GM23338 (cell line): ENCODE results near the gene RPL37A. TPM values are rescaled to one million over a fixed set of nuclear protein-coding genes. Genes with fewer than 3 reads are reported as not detected.

Experiments used
- ATAC-seq: fragments of 200-7000 bp; cut with Tn5 transposase; 3 replicates; pipeline ENCODE4 v1.9.1; 2020
- DNase-seq: peaks from one replicate; pipeline ENCODE4 v3.0.0-alpha.2; 2015; ENCODE audit warnings: low spot score
- H2AFZ ChIP-seq: fragments of 200-600 bp; sonication (generic); 2 replicates; pipeline ENCODE4 v1.8.0; 2016; ENCODE audit warnings: antibody characterized with exemption, mild to moderate bottlenecking, moderate library complexity
- H3F3A ChIP-seq: fragments of 200-600 bp; sonication (generic); replicated peaks from 2 replicates; pipeline ENCODE4 v1.8.0; 2017; ENCODE audit warnings: antibody characterized with exemption, mixed run types, low read depth
- H3K27ac ChIP-seq: fragments of 200-600 bp; sonication (generic); 2 replicates; pipeline ENCODE4 v1.6.1; 2016; ENCODE audit warnings: low read depth
- H3K27me3 ChIP-seq: fragments of 200-600 bp; sonication (generic); 2 replicates; pipeline ENCODE4 v1.8.0; 2016; ENCODE audit warnings: mild to moderate bottlenecking, mixed run types, moderate library complexity; ENCODE audit not compliant: insufficient read depth
- H3K36me3 ChIP-seq: fragments of 200-600 bp; sonication (generic); 2 replicates; pipeline ENCODE4 v1.8.0; 2016; ENCODE audit warnings: mild to moderate bottlenecking; ENCODE audit not compliant: insufficient read depth
- H3K4me1 ChIP-seq: fragments of 200-600 bp; sonication (generic); 2 replicates; pipeline ENCODE4 v1.8.0; 2016; ENCODE audit warnings: mild to moderate bottlenecking, moderate library complexity; ENCODE audit not compliant: insufficient read depth
- H3K4me2 ChIP-seq: fragments of 200-600 bp; sonication (generic); 2 replicates; pipeline ENCODE4 v1.7.1; 2017; ENCODE audit warnings: mixed run types
- H3K4me3 ChIP-seq: fragments of 200-600 bp; sonication (generic); 2 replicates; pipeline ENCODE4 v1.6.1; 2016; ENCODE audit warnings: mixed run types
- H3K79me2 ChIP-seq: fragments of 200-600 bp; sonication (generic); replicated peaks from 2 replicates; pipeline ENCODE4 v1.8.0; 2017; ENCODE audit warnings: mild to moderate bottlenecking; ENCODE audit not compliant: insufficient read depth
- H3K9me2 ChIP-seq: fragments of 200-600 bp; sonication (generic); 2 replicates; pipeline ENCODE4 v1.8.0; 2017; ENCODE audit not compliant: insufficient read depth
- H4K20me1 ChIP-seq: fragments of 200-600 bp; sonication (generic); replicated peaks from 2 replicates; pipeline ENCODE4 v1.8.0; 2017; ENCODE audit warnings: mild to moderate bottlenecking; ENCODE audit not compliant: insufficient read depth
- H3K27ac Mint-ChIP-seq: 2 replicates; pipeline ENCODE4 v1.8.0; 2020; ENCODE audit warnings: inconsistent platforms, mild to moderate bottlenecking, moderate library complexity, mixed read lengths
- H3K27me3 Mint-ChIP-seq: 3 replicates; pipeline ENCODE4 v1.8.0; 2022; ENCODE audit warnings: low read depth, mild to moderate bottlenecking, moderate library complexity, mixed read lengths, inconsistent platforms; ENCODE audit not compliant: insufficient read depth, poor library complexity
- H3K36me3 Mint-ChIP-seq: 3 replicates; pipeline ENCODE4 v1.8.0; 2021; ENCODE audit warnings: low read depth, mild to moderate bottlenecking, inconsistent platforms, moderate library complexity, mixed read lengths
- H3K4me1 Mint-ChIP-seq: 3 replicates; pipeline ENCODE4 v1.8.0; 2020; ENCODE audit warnings: mild to moderate bottlenecking, inconsistent platforms, mixed read lengths
- H3K4me3 Mint-ChIP-seq: 3 replicates; pipeline ENCODE4 v1.8.0; 2021; ENCODE audit warnings: moderate library complexity, mild to moderate bottlenecking, inconsistent platforms, mixed read lengths
- H3K9me3 Mint-ChIP-seq: 3 replicates; pipeline ENCODE4 v1.8.0; 2020; ENCODE audit warnings: moderate library complexity, mild to moderate bottlenecking, inconsistent platforms, mixed read lengths
- EZH2 ChIP-seq: fragments of 200-600 bp; sonication (generic); IDR thresholded peaks from one replicate; pipeline ENCODE4 v1.8.0; 2017; ENCODE audit warnings: antibody characterized with exemption, mild to moderate bottlenecking, low read depth; ENCODE audit not compliant: unreplicated experiment
- EZH2phosphoT487 ChIP-seq: fragments of 200-600 bp; sonication (generic); IDR thresholded peaks from one replicate; pipeline ENCODE4 v1.8.1; 2018; ENCODE audit warnings: antibody characterized with exemption; ENCODE audit not compliant: unreplicated experiment
- JUNB ChIP-seq: IDR thresholded peaks from one replicate; pipeline ENCODE4 v1.6.1; 2016; ENCODE audit warnings: antibody characterized with exemption; ENCODE audit not compliant: unreplicated experiment
- NANOG ChIP-seq: IDR thresholded peaks from 2 replicates; pipeline ENCODE4 v1.6.1; 2016; ENCODE audit warnings: antibody characterized with exemption, borderline replicate concordance
- STAT1 ChIP-seq: IDR thresholded peaks from one replicate; pipeline ENCODE4 v1.6.1; 2016; ENCODE audit warnings: antibody characterized with exemption; ENCODE audit not compliant: unreplicated experiment
- ZNF114 ChIP-seq: fragments of 250-450 bp; sonication (Bioruptor Pico); IDR thresholded peaks from 2 replicates; pipeline ENCODE4 v1.5.0; 2020; ENCODE audit warnings: mild to moderate bottlenecking, moderate library complexity
- polyA plus RNA-seq: library from polyadenylated mRNA; unstranded; fragments of >200 nt; fragmentation: Nextera tagmentation; extraction: Ambion mirVana; gene quantifications from 2 replicates; pipeline ENCODE4 v1.2.1, GENCODE V29; 2016
- total RNA-seq: library from RNA; depleted of rRNA; stranded (reverse); fragments of >200 nt; shearing (Covaris generic); gene quantifications from 2 replicates; pipeline ENCODE4 v1.2.3, GENCODE V29; 2014
- TF ChIP-seq, protein P1 (sequence below): fragments of 250-450 bp; sonication (Bioruptor Pico); IDR thresholded peaks from 2 replicates; pipeline ENCODE4 v1.5.0; 2020; ENCODE audit warnings: mild to moderate bottlenecking, moderate library complexity
- TF ChIP-seq, protein P2 (sequence below), 2 experiments: fragments of 200-600 bp in 1 of 2; sonication (generic) in 1 of 2; conservative IDR thresholded peaks; 2 replicates each; pipeline versions ENCODE4 v1.5.1 to v1.6.1; 2016 to 2017; ENCODE audit warnings: antibody characterized with exemption in 2 of 2, low read depth in 2 of 2, mild to moderate bottlenecking in 2 of 2, moderate library complexity in 1 of 2

RPL37A gene
- total and polyA plus RNA-seq, 2 experiments from 2014 or later, result 1,118 to 5,036 TPM

DNA sequence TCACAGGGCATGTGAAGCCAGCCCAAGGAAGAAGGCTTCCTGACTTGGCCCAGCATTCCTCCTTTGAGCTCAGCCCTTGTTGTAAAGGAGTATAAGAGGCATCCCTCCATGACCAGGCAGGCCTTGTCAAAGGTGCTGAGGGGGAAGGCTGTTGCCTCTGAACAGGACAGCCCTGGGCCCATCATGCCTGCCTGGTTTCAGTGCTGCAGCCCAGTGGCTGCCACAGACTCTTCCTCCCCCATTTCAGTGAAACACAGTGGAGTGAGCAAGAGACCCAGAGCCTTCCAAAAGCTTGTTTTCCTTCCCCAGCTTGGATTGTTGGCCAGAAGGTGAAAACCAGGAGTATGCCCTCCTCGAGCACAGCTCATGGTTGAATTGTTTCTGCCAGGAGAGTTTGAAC lies 19.9 kb upstream of the RPL37A start:
- Mint-ChIP-seq H3K27me3 (no peaks in the 10 kb centered on the region), H3K9me3 (no peaks in the 10 kb centered on the region), H3K4me1 (peaks cover 9% of the 10 kb centered on the region), H3K27ac (peak overlapping the region; percentile 81; the same call in 1 of the 2 replicates), H3K36me3 (peaks cover 4% of the 10 kb centered on the region; the same call in 1 of the 3 replicates), H3K4me3 (no peak overlapping the region)
- no peak for DNase-seq
- Histone ChIP-seq H3K79me2 (no peaks in the 10 kb centered on the region), H4K20me1 (0 out of 2 replicates have a peak, but pooled peaks cover 4% of the 10 kb centered on the region), H3K4me3 (no peak overlapping the region), H3K4me2 (no peak overlapping the region), H2AFZ (no peak overlapping the region), H3K27me3 (no peaks in the 10 kb centered on the region), H3K9me2 (no peaks in the 10 kb centered on the region), H3K27ac (no peak overlapping the region), H3F3A (no peaks in the 10 kb centered on the region), H3K36me3 (0 out of 2 replicates have a peak, but pooled peaks cover 3% of the 10 kb centered on the region), H3K4me1 (peaks cover 6% of the 10 kb centered on the region; the same call in 1 of the 2 replicates)
- no peak for TF ChIP-seq JUNB
- TF ChIP-seq, protein P1, sequence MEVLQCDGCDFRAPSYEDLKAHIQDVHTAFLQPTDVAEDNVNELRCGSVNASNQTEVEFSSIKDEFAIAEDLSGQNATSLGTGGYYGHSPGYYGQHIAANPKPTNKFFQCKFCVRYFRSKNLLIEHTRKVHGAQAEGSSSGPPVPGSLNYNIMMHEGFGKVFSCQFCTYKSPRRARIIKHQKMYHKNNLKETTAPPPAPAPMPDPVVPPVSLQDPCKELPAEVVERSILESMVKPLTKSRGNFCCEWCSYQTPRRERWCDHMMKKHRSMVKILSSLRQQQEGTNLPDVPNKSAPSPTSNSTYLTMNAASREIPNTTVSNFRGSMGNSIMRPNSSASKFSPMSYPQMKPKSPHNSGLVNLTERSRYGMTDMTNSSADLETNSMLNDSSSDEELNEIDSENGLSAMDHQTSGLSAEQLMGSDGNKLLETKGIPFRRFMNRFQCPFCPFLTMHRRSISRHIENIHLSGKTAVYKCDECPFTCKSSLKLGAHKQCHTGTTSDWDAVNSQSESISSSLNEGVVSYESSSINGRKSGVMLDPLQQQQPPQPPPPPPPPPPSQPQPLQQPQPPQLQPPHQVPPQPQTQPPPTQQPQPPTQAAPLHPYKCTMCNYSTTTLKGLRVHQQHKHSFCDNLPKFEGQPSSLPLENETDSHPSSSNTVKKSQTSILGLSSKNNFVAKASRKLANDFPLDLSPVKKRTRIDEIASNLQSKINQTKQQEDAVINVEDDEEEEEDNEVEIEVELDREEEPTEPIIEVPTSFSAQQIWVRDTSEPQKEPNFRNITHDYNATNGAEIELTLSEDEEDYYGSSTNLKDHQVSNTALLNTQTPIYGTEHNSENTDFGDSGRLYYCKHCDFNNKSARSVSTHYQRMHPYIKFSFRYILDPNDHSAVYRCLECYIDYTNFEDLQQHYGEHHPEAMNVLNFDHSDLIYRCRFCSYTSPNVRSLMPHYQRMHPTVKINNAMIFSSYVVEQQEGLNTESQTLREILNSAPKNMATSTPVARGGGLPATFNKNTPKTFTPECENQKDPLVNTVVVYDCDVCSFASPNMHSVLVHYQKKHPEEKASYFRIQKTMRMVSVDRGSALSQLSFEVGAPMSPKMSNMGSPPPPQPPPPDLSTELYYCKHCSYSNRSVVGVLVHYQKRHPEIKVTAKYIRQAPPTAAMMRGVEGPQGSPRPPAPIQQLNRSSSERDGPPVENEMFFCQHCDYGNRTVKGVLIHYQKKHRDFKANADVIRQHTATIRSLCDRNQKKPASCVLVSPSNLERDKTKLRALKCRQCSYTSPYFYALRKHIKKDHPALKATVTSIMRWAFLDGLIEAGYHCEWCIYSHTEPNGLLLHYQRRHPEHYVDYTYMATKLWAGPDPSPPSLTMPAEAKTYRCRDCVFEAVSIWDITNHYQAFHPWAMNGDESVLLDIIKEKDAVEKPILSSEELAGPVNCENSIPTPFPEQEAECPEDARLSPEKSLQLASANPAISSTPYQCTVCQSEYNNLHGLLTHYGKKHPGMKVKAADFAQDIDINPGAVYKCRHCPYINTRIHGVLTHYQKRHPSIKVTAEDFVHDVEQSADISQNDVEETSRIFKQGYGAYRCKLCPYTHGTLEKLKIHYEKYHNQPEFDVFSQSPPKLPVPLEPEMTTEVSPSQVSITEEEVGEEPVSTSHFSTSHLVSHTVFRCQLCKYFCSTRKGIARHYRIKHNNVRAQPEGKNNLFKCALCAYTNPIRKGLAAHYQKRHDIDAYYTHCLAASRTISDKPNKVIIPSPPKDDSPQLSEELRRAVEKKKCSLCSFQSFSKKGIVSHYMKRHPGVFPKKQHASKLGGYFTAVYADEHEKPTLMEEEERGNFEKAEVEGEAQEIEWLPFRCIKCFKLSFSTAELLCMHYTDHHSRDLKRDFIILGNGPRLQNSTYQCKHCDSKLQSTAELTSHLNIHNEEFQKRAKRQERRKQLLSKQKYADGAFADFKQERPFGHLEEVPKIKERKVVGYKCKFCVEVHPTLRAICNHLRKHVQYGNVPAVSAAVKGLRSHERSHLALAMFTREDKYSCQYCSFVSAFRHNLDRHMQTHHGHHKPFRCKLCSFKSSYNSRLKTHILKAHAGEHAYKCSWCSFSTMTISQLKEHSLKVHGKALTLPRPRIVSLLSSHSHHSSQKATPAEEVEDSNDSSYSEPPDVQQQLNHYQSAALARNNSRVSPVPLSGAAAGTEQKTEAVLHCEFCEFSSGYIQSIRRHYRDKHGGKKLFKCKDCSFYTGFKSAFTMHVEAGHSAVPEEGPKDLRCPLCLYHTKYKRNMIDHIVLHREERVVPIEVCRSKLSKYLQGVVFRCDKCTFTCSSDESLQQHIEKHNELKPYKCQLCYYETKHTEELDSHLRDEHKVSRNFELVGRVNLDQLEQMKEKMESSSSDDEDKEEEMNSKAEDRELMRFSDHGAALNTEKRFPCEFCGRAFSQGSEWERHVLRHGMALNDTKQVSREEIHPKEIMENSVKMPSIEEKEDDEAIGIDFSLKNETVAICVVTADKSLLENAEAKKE (CRISPR knock-in tag), result no peak
- TF ChIP-seq, protein P2, sequence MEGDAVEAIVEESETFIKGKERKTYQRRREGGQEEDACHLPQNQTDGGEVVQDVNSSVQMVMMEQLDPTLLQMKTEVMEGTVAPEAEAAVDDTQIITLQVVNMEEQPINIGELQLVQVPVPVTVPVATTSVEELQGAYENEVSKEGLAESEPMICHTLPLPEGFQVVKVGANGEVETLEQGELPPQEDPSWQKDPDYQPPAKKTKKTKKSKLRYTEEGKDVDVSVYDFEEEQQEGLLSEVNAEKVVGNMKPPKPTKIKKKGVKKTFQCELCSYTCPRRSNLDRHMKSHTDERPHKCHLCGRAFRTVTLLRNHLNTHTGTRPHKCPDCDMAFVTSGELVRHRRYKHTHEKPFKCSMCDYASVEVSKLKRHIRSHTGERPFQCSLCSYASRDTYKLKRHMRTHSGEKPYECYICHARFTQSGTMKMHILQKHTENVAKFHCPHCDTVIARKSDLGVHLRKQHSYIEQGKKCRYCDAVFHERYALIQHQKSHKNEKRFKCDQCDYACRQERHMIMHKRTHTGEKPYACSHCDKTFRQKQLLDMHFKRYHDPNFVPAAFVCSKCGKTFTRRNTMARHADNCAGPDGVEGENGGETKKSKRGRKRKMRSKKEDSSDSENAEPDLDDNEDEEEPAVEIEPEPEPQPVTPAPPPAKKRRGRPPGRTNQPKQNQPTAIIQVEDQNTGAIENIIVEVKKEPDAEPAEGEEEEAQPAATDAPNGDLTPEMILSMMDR (conservative IDR thresholded peaks at IDR 0.05; ENCODE audit: low read depth in 2 of 2), result peak in 1 of 2 experiments; percentile 36; a peak in 2 of 4 replicates
- peak; percentile 85 for ATAC-seq

DNA sequence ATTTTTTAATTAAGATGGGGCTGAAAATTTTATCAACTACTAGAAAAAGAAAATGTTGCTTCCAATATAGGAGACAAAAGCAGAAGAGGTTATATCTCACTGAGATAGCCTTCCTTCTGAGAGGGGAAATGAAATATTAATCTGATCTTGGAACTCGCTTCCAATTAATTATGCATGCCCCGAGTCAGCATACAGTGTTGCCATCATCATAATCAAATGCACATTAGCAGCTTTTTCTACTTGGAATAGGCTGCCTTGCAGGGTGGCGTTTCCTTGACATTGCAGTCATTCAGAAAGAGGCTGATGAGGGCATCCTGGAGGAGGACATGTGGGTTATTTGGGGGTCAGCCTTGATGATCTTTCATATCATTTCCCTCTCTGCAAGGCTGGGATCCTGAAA lies 18.4 kb upstream of the RPL37A start:
- DNase-seq (no peak), ATAC-seq (no peak)
- H3K36me3 ChIP-seq, result 0 out of 2 replicates have a peak, but pooled peaks cover 3% of the 10 kb centered on the region
- no peaks in the 10 kb centered on the region for H3K79me2 ChIP-seq
- no peaks in the 10 kb centered on the region for H3F3A ChIP-seq
- no peak overlapping the region for H3K4me3 ChIP-seq
- H3K9me3 Mint-ChIP-seq, result no peaks in the 10 kb centered on the region
- no peak overlapping the region for H3K27ac ChIP-seq
- H3K27me3 Mint-ChIP-seq, result no peaks in the 10 kb centered on the region
- no peak overlapping the region for H3K27ac Mint-ChIP-seq
- H3K4me1 Mint-ChIP-seq, result peaks cover 9% of the 10 kb centered on the region
- H3K4me2 ChIP-seq, result no peak overlapping the region
- no peaks in the 10 kb centered on the region for H3K27me3 ChIP-seq
- H2AFZ ChIP-seq, result no peak overlapping the region
- 0 out of 2 replicates have a peak, but pooled peaks cover 4% of the 10 kb centered on the region for H4K20me1 ChIP-seq
- peaks cover 6% of the 10 kb centered on the region; the same call in 1 of the 2 replicates for H3K4me1 ChIP-seq
- no peaks in the 10 kb centered on the region for H3K9me2 ChIP-seq
- peaks cover 4% of the 10 kb centered on the region; the same call in 1 of the 3 replicates for H3K36me3 Mint-ChIP-seq
- H3K4me3 Mint-ChIP-seq, result no peak overlapping the region
- no peak for TF ChIP-seq EZH2phosphoT487
- no peak for TF ChIP-seq STAT1
- TF ChIP-seq ZNF114 (CRISPR knock-in tag), result no peak
- TF ChIP-seq NANOG, result no peak
- TF ChIP-seq EZH2, result no peak
- TF ChIP-seq, protein P2 (conservative IDR thresholded peaks at IDR 0.05; ENCODE audit: low read depth in 2 of 2), result no peak
